ENCODE results near the gene TNFRSF6B.
A peak's percentile ranks its signal among the peaks of the same experiment; 100 is the strongest.
"Not testable (repeated sequence)": the region's sequence is repeated elsewhere in the genome, so short reads cannot be mapped to it uniquely, and the experiment has no call there.

TNFRSF6B gene

GRCh38 chr20:63705232-63706026 lies 9.0 kb downstream of the TNFRSF6B start:
- Mint-ChIP-seq H3K36me3 (ENCODE audit: insufficient read depth) (peaks cover 32% of the 10 kb centered on the region), H3K4me3 (peak overlapping the region; percentile 5), H3K27ac (ENCODE audit: low read depth) (no peak overlapping the region), H3K27me3 (no peaks in the 10 kb centered on the region), H3K4me1 (peaks cover 45% of the 10 kb centered on the region), H3K9me3 (no peaks in the 10 kb centered on the region)
- DNase-seq (ENCODE audit: low spot score in 2 of 2) (no peak), ATAC-seq (replicated peaks; ENCODE audit: extremely low read depth, poor library complexity, severe bottlenecking) (no peak)

- H3K4me1 Mint-ChIP-seq, result peaks cover 49% of the 10 kb centered on the region
- H3K4me3 Mint-ChIP-seq, result peak overlapping the region; percentile 84
- DNase-seq (ENCODE audit: low spot score in 2 of 2) (no peak), ATAC-seq (replicated peaks; ENCODE audit: extremely low read depth, poor library complexity, severe bottlenecking) (no peak)
- no peaks in the 10 kb centered on the region for H3K9me3 Mint-ChIP-seq
- H3K27ac Mint-ChIP-seq (ENCODE audit: low read depth), result peak overlapping the region; percentile 82
- H3K27me3 Mint-ChIP-seq, result no peaks in the 10 kb centered on the region
- peaks cover 39% of the 10 kb centered on the region for H3K36me3 Mint-ChIP-seq (ENCODE audit: insufficient read depth)
Observed at GRCh38 chr20:63706027-63706695, 9.7 kb downstream of the TNFRSF6B start.

- Mint-ChIP-seq H3K9me3 (no peaks in the 10 kb centered on the region), H3K4me3 (peak overlapping the region; percentile 84), H3K4me1 (peaks cover 46% of the 10 kb centered on the region), H3K27me3 (no peaks in the 10 kb centered on the region), H3K27ac (ENCODE audit: low read depth) (peak overlapping the region; percentile 82), H3K36me3 (ENCODE audit: insufficient read depth) (peaks cover 45% of the 10 kb centered on the region)
- ATAC-seq (replicated peaks; ENCODE audit: extremely low read depth, poor library complexity, severe bottlenecking) (peak; percentile 66), DNase-seq (ENCODE audit: low spot score in 2 of 2) (peak; percentile 41 to 44)
Observed at GRCh38 chr20:63706852-63707557, 10.6 kb downstream of the TNFRSF6B start.

GRCh38 chr20:63707558-63708300 lies 11.3 kb downstream of the TNFRSF6B start, which contains the start of the genes ARFRP1 and ZGPAT:
Gene ARFRP1 (minus strand): TSS chr20:63707976. CDS start chr20:63707091, 885 bp downstream.
Gene ZGPAT (plus strand): TSS chr20:63708039. CDS start chr20:63708581, 542 bp downstream.
- Mint-ChIP-seq H3K9me3 (no peaks in the 10 kb centered on the region), H3K4me3 (peak within 1 kb of the TSS; percentile 84), H3K4me1 (peaks cover 48% of the 10 kb centered on the region), H3K27me3 (no peaks in the 10 kb centered on the region), H3K27ac (ENCODE audit: low read depth) (peak within 1 kb of the TSS; percentile 82), H3K36me3 (ENCODE audit: insufficient read depth) (peaks cover 51% of the 10 kb centered on the region)
- peak; percentile 81 for ATAC-seq (replicated peaks; ENCODE audit: extremely low read depth, poor library complexity, severe bottlenecking)
- DNase-seq (ENCODE audit: low spot score in 2 of 2), result peak; percentile 71 to 73

GRCh38 chr20:63708301-63709148 lies 12.1 kb downstream of the TNFRSF6B start:
- Mint-ChIP-seq H3K4me3 (peak overlapping the region; percentile 84), H3K27ac (ENCODE audit: low read depth) (peak overlapping the region; percentile 32), H3K27me3 (no peaks in the 10 kb centered on the region), H3K4me1 (peaks cover 48% of the 10 kb centered on the region), H3K9me3 (no peaks in the 10 kb centered on the region), H3K36me3 (ENCODE audit: insufficient read depth) (peaks cover 58% of the 10 kb centered on the region)
- peak in 1 of 2 donors; percentile 13 for DNase-seq (ENCODE audit: low spot score in 2 of 2)
- ATAC-seq (replicated peaks; ENCODE audit: extremely low read depth, poor library complexity, severe bottlenecking), result peak; percentile 27

GRCh38 chr20:63709149-63709527 lies 12.7 kb downstream of the TNFRSF6B start:
- Mint-ChIP-seq H3K27ac (ENCODE audit: low read depth) (no peak overlapping the region), H3K9me3 (no peaks in the 10 kb centered on the region), H3K4me1 (peaks cover 48% of the 10 kb centered on the region), H3K36me3 (ENCODE audit: insufficient read depth) (peaks cover 60% of the 10 kb centered on the region), H3K27me3 (no peaks in the 10 kb centered on the region), H3K4me3 (peak overlapping the region; percentile 84)
- ATAC-seq (replicated peaks; ENCODE audit: extremely low read depth, poor library complexity, severe bottlenecking) (no peak), DNase-seq (ENCODE audit: low spot score in 2 of 2) (no peak)

- Mint-ChIP-seq H3K27me3 (no peaks in the 10 kb centered on the region), H3K4me3 (no peak overlapping the region), H3K4me1 (peaks cover 48% of the 10 kb centered on the region), H3K27ac (ENCODE audit: low read depth) (no peak overlapping the region), H3K9me3 (no peaks in the 10 kb centered on the region), H3K36me3 (ENCODE audit: insufficient read depth) (peaks cover 66% of the 10 kb centered on the region)
- no peak for ATAC-seq (replicated peaks; ENCODE audit: extremely low read depth, poor library complexity, severe bottlenecking)
- DNase-seq (ENCODE audit: low spot score in 2 of 2), result no peak
Observed at GRCh38 chr20:63711085-63711645, 14.7 kb downstream of the TNFRSF6B start.

- no peak for DNase-seq (ENCODE audit: low spot score in 2 of 2)
- no peak for ATAC-seq (replicated peaks; ENCODE audit: extremely low read depth, poor library complexity, severe bottlenecking)
- H3K36me3 Mint-ChIP-seq (ENCODE audit: insufficient read depth), result peaks cover 70% of the 10 kb centered on the region
- H3K27me3 Mint-ChIP-seq, result no peaks in the 10 kb centered on the region
- H3K9me3 Mint-ChIP-seq, result no peaks in the 10 kb centered on the region
- H3K4me1 Mint-ChIP-seq, result peaks cover 48% of the 10 kb centered on the region
- H3K4me3 Mint-ChIP-seq, result no peak overlapping the region
- H3K27ac Mint-ChIP-seq (ENCODE audit: low read depth), result peak overlapping the region; percentile 50
Observed at GRCh38 chr20:63712191-63712590, 15.7 kb downstream of the TNFRSF6B start.

- ATAC-seq (replicated peaks; ENCODE audit: extremely low read depth, poor library complexity, severe bottlenecking) (no peak), DNase-seq (ENCODE audit: low spot score in 2 of 2) (no peak)
- H3K36me3 Mint-ChIP-seq (ENCODE audit: insufficient read depth), result peaks cover 79% of the 10 kb centered on the region
- H3K4me1 Mint-ChIP-seq, result peaks cover 48% of the 10 kb centered on the region
- H3K27me3 Mint-ChIP-seq, result no peaks in the 10 kb centered on the region
- H3K9me3 Mint-ChIP-seq, result peaks cover 6% of the 10 kb centered on the region
- H3K4me3 Mint-ChIP-seq, result no peak overlapping the region
- no peak overlapping the region for H3K27ac Mint-ChIP-seq (ENCODE audit: low read depth)
Observed at GRCh38 chr20:63714858-63715257, 18.4 kb downstream of the TNFRSF6B start.

- peaks cover 64% of the 10 kb centered on the region for H3K36me3 Mint-ChIP-seq (ENCODE audit: insufficient read depth)
- no peak overlapping the region for H3K4me3 Mint-ChIP-seq
- no peaks in the 10 kb centered on the region for H3K27me3 Mint-ChIP-seq
- peak overlapping the region; percentile 72 for H3K27ac Mint-ChIP-seq (ENCODE audit: low read depth)
- DNase-seq (ENCODE audit: low spot score in 2 of 2), result no peak
- ATAC-seq (replicated peaks; ENCODE audit: extremely low read depth, poor library complexity, severe bottlenecking), result no peak
- H3K9me3 Mint-ChIP-seq, result peaks cover 6% of the 10 kb centered on the region
- peaks cover 42% of the 10 kb centered on the region for H3K4me1 Mint-ChIP-seq
Observed at GRCh38 chr20:63718996-63719395, 22.5 kb downstream of the TNFRSF6B start.

GRCh38 chr20:63722967-63723622 lies 26.6 kb downstream of the TNFRSF6B start:
- Mint-ChIP-seq H3K9me3 (peaks cover 11% of the 10 kb centered on the region), H3K4me1 (peaks cover 27% of the 10 kb centered on the region), H3K36me3 (ENCODE audit: insufficient read depth) (peaks cover 41% of the 10 kb centered on the region)
- not testable (repeated sequence) for H3K4me3 Mint-ChIP-seq; ATAC-seq (replicated peaks; ENCODE audit: extremely low read depth, poor library complexity, severe bottlenecking); DNase-seq (ENCODE audit: low spot score in 2 of 2); H3K27ac Mint-ChIP-seq (ENCODE audit: low read depth); H3K27me3 Mint-ChIP-seq

Measured in central memory CD8-positive, alpha-beta T cell (primary cell).